GM21717 (cell line): ENCODE data around the gene CPA2.

Experiments
- ATAC-seq: cut with Tn5 transposase; IDR thresholded peaks from one replicate; pipeline ENCODE4 v1.9.1; 2021; ENCODE audit warnings: mild to moderate bottlenecking, moderate library complexity; ENCODE audit not compliant: unreplicated experiment

Gene CPA2

GRCh38 chr7:130278860-130279259 lies 12.2 kb downstream of the CPA2 start:
- ATAC-seq, result no peak

DNA sequence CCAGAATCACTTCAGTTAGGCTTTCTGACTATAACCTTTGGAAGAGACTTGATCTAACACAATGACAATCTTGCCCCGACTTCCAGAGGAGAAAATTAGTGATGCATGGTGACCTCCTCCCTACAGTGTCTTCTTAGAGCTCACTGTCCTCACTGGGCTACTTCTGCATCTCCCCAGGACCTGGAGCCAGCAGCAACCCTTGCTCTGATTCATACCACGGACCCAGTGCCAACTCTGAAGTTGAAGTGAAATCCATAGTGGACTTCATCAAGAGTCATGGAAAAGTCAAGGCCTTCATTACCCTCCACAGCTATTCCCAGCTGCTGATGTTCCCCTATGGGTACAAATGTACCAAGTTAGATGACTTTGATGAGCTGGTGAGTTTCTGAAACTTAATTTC lies 12.6 kb downstream of the CPA2 start:
- no peak for ATAC-seq

- ATAC-seq, result no peak
Measured at GRCh38 chr7:130279906-130280305, 13.2 kb downstream of the CPA2 start.

DNA sequence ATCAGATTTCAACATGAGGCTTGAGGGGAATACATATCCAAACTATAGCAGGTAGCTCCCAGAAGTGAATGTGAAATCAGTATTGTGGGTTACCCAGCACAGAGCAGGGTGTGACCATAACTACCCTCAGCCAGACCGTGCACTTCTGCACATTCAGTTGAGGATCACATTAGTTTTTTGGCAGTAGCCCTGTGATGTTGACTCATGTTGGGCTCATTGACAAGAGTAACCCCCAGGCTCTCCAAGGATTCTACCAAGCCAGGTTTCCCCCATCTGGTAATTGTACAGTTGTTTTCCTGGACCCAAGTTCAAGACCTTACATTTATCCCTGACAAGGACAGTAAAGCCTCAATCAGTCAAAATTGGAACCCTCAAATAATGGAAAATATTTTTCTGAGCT lies 14.6 kb downstream of the CPA2 start:
- no peak for ATAC-seq

DNA sequence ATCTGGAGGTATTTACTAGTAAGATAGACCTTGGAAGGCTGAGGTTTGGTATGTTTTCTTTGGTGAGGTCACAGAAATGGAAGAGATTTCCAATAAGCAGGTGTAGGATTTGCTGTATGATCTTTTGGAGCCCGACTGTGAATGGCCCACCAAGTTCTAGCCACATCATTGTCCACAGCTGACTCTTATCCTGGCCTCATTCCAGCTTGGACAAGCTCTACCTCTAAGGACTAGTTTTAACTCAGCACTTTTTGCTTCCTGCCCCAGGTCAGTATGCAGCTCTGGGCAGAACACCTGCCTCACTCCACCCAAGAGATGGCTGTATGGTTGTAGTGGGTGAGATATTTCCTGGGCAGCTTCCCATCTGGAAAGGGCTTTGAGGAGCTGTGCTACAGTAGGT lies 20.2 kb downstream of the CPA2 start:
- ATAC-seq, result no peak

DNA sequence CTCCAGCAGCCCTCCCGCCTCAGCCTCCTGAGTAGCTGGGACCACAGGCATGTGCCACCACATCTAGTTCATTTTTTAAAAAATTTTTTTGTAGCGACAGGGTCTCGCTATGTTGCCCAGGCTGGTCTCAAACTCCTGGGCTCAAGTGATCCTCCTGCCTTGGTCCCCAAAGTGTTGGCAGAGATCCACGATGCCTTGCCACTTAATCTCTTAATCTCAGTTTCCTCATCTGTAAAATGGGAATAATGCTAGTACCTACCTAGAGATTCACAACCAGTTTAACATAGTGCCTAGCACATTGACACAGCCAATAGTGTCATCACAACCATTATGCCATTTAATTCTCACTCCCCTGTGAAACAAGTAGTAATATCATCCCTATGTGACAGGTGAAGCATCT lies 21.5 kb downstream of the CPA2 start:
- ATAC-seq, result no peak

DNA sequence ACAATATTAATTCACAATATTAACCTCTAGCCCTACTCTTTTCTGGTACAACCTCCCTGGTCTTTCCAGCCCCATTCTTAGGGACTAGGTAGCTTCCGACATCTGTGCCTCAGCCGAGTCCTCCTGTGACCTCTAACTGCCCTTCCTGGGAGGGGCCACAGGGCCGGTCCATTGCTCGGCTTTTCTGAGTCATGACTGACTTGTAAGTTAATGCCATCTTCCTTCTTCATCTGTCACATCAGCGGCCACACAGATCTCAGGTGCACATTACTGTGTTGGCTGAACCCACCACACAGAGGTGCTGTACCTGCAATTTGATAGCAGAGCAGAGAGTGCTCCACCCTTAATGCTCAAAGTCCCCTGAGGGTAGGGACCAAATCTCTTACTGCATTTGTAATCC lies 22.2 kb downstream of the CPA2 start:
- ATAC-seq, result no peak

DNA sequence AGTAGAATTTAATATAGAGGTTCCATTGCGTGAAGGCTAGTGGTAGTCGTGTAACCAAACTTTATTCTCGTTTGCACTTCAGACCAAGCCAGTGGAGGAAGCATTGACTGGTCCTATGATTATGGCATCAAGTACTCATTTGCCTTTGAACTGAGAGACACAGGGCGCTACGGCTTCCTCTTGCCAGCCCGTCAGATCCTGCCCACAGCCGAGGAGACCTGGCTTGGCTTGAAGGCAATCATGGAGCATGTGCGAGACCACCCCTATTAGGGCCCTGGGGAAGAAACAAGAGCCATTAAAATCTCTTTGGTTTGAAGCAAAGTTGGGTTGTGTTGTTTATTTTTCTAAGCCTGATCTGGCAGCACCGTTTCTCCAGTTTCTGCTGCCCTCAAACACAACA lies 22.8 kb downstream of the CPA2 start:
- ATAC-seq, result no peak

- ATAC-seq, result no peak
Measured at GRCh38 chr7:130290745-130291144, 24.1 kb downstream of the CPA2 start.

- ATAC-seq, result no peak
Measured at GRCh38 chr7:130292682-130293257, 26.1 kb downstream of the CPA2 start, which contains the start of gene CPA4. TSS of gene CPA4 (plus strand) at chr7:130293161. CDS start at chr7:130293181, 20 bp downstream.

- no peak for ATAC-seq
Measured at GRCh38 chr7:130293521-130293920, 26.9 kb downstream of the CPA2 start.

DNA sequence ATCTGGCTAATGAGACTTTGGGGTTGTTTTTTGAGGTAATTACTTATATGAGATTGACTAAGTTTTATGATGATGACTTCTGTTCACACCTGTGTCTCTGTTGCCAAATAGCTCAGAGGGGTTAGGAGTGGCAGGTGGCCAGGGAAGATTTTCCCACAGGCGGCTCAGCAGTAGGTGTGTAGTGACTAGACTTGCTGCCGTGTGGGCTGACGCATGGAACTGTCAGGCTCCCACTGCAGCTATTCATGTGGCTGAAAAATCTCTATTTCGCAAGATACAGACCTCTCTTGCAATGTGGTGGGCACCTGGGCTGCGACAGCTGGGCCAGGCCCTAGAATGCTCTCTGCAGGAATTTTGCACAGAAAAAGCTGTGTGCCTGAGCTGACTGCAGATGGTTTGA lies 27.7 kb downstream of the CPA2 start:
- no peak for ATAC-seq

GRCh38 chr7:130296221-130296951 lies 29.7 kb downstream of the CPA2 start:
- no peak for ATAC-seq

- no peak for ATAC-seq
Measured at GRCh38 chr7:130297628-130298543, 31.2 kb downstream of the CPA2 start.

DNA sequence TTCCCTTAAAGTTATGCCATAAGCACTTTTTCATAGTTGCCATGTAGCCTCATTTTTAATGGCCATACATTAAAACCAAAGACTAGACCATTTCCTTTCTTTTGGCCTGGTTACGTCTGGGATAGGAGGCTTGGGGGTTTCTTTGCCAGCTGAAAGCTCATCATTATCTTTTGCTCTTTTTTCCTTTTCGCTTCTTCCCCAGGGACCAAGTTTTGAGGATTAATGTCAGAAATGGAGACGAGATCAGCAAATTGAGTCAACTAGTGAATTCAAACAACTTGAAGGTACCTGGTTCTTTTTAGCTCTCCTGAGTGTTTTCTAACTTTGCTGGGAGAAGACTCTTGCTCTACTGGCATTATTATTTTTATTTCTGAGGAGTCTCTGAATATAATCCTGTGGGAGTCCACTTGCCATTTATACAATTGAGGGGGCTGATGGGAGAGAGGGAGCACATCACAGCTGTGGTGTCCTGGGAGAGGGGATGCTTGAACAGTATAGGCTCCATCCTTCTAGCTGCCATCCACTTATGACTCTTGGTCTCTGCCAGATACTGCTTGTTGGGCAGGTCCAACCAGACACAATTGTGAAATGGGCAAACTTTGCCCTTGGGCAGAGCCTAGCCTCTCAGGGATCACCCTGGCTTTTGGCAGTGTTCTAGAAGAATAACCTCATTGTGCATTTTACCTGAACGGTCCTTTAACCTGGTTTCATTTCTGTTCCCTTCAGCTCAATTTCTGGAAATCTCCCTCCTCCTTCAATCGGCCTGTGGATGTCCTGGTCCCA lies 32.1 kb downstream of the CPA2 start:
- no peak for ATAC-seq

DNA sequence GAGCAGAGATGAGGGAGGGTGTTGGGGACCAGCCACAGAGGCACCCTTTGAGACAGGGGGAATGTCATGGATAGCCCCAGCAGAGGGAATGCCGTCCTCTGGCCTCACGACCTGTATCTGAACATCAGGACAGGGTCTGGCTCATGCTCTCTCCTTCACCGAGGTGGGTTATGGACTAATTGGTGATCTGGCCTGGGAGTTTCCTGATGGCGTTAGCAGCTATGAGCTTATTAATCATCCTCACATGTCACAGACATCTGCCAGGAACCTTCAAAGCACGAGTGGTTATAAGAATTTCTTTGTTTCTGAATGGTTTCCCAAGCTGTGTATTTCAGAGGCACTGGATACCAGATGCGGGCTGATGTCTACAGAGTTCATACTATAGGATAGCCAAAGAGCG lies 33.2 kb downstream of the CPA2 start:
- no peak for ATAC-seq

GRCh38 chr7:130301501-130302020 lies 34.9 kb downstream of the CPA2 start:
- no peak for ATAC-seq

DNA sequence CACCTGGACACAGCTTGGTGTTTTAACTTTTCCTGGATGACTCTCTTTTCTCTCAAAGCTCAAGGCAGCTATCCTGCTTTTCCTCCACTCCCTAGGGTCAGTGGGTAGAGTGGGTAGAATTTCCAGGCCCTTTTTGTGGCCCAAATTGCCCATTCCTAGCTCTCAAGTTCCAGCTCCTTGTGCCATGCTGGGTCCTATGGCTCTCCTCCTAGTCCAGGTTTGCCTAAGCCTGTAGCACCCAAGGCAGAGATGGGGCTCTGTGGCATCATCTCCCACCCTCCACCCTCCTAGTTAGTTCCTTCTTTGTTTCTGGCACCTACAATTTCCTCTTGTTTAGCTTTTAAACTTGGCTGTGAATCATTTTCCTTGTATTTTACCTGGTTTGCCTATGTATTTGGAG lies 36.0 kb downstream of the CPA2 start:
- no peak for ATAC-seq

GRCh38 chr7:130303127-130303526 lies 36.5 kb downstream of the CPA2 start:
- no peak for ATAC-seq

DNA sequence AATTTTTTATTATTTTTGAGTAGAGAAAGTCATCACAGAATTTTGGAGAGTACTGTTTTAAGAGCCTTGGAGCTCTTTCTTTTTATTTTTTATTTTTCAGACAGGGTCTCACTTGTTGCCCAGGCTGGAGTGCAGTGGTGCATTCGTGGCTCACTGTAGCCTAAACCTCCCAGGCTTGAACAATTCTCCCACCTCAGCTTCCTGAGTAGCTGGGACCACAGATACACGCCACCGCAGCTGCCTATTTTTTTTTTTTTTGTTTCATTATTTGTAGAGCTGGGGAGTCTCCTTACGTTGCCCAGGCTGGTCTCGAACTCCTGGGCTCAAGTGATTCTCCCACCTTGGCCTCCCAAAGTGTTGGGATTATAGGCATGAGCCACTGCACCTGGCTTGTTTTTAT lies 36.9 kb downstream of the CPA2 start:
- no peak for ATAC-seq

GRCh38 chr7:130303982-130304381 lies 37.3 kb downstream of the CPA2 start:
- no peak for ATAC-seq
